GM23338 (cell line): Measurements from ENCODE around the gene IL6ST. TPM values are rescaled to one million over a fixed set of nuclear protein-coding genes. Genes with fewer than 3 reads are reported as not detected.
"Not testable (repeated sequence)": the region's sequence is repeated elsewhere in the genome, so short reads cannot be mapped to it uniquely, and the experiment has no call there.

ENCODE experiments used
- ATAC-seq: fragments of 200-7000 bp; cut with Tn5 transposase; 3 replicates; pipeline ENCODE4 v1.9.1; 2020
- DNase-seq: peaks from one replicate; pipeline ENCODE4 v3.0.0-alpha.2; 2015; ENCODE audit warnings: low spot score
- H2AFZ ChIP-seq: fragments of 200-600 bp; sonication (generic); 2 replicates; pipeline ENCODE4 v1.8.0; 2016; ENCODE audit warnings: antibody characterized with exemption, mild to moderate bottlenecking, moderate library complexity
- H3F3A ChIP-seq: fragments of 200-600 bp; sonication (generic); replicated peaks from 2 replicates; pipeline ENCODE4 v1.8.0; 2017; ENCODE audit warnings: antibody characterized with exemption, mixed run types, low read depth
- H3K27ac ChIP-seq: fragments of 200-600 bp; sonication (generic); 2 replicates; pipeline ENCODE4 v1.6.1; 2016; ENCODE audit warnings: low read depth
- H3K27me3 ChIP-seq: fragments of 200-600 bp; sonication (generic); 2 replicates; pipeline ENCODE4 v1.8.0; 2016; ENCODE audit warnings: mild to moderate bottlenecking, mixed run types, moderate library complexity; ENCODE audit not compliant: insufficient read depth
- H3K36me3 ChIP-seq: fragments of 200-600 bp; sonication (generic); 2 replicates; pipeline ENCODE4 v1.8.0; 2016; ENCODE audit warnings: mild to moderate bottlenecking; ENCODE audit not compliant: insufficient read depth
- H3K4me1 ChIP-seq: fragments of 200-600 bp; sonication (generic); 2 replicates; pipeline ENCODE4 v1.8.0; 2016; ENCODE audit warnings: mild to moderate bottlenecking, moderate library complexity; ENCODE audit not compliant: insufficient read depth
- H3K4me2 ChIP-seq: fragments of 200-600 bp; sonication (generic); 2 replicates; pipeline ENCODE4 v1.7.1; 2017; ENCODE audit warnings: mixed run types
- H3K4me3 ChIP-seq: fragments of 200-600 bp; sonication (generic); 2 replicates; pipeline ENCODE4 v1.6.1; 2016; ENCODE audit warnings: mixed run types
- H3K79me2 ChIP-seq: fragments of 200-600 bp; sonication (generic); replicated peaks from 2 replicates; pipeline ENCODE4 v1.8.0; 2017; ENCODE audit warnings: mild to moderate bottlenecking; ENCODE audit not compliant: insufficient read depth
- H3K9me2 ChIP-seq: fragments of 200-600 bp; sonication (generic); 2 replicates; pipeline ENCODE4 v1.8.0; 2017; ENCODE audit not compliant: insufficient read depth
- H4K20me1 ChIP-seq: fragments of 200-600 bp; sonication (generic); replicated peaks from 2 replicates; pipeline ENCODE4 v1.8.0; 2017; ENCODE audit warnings: mild to moderate bottlenecking; ENCODE audit not compliant: insufficient read depth
- H3K27ac Mint-ChIP-seq: 2 replicates; pipeline ENCODE4 v1.8.0; 2020; ENCODE audit warnings: inconsistent platforms, mild to moderate bottlenecking, moderate library complexity, mixed read lengths
- H3K27me3 Mint-ChIP-seq: 3 replicates; pipeline ENCODE4 v1.8.0; 2022; ENCODE audit warnings: low read depth, mild to moderate bottlenecking, moderate library complexity, mixed read lengths, inconsistent platforms; ENCODE audit not compliant: insufficient read depth, poor library complexity
- H3K36me3 Mint-ChIP-seq: 3 replicates; pipeline ENCODE4 v1.8.0; 2021; ENCODE audit warnings: low read depth, mild to moderate bottlenecking, inconsistent platforms, moderate library complexity, mixed read lengths
- H3K4me1 Mint-ChIP-seq: 3 replicates; pipeline ENCODE4 v1.8.0; 2020; ENCODE audit warnings: mild to moderate bottlenecking, inconsistent platforms, mixed read lengths
- H3K4me3 Mint-ChIP-seq: 3 replicates; pipeline ENCODE4 v1.8.0; 2021; ENCODE audit warnings: moderate library complexity, mild to moderate bottlenecking, inconsistent platforms, mixed read lengths
- H3K9me3 Mint-ChIP-seq: 3 replicates; pipeline ENCODE4 v1.8.0; 2020; ENCODE audit warnings: moderate library complexity, mild to moderate bottlenecking, inconsistent platforms, mixed read lengths
- CREB1 ChIP-seq: fragments of 250-450 bp; sonication (Bioruptor Pico); IDR thresholded peaks from 2 replicates; pipeline ENCODE4 v1.5.0; 2020; ENCODE audit warnings: low read depth, mild to moderate bottlenecking, moderate library complexity
- ETS1 ChIP-seq: IDR thresholded peaks from 2 replicates; pipeline ENCODE4 v1.6.1; 2016; ENCODE audit warnings: antibody characterized with exemption
- EZH2phosphoT487 ChIP-seq: fragments of 200-600 bp; sonication (generic); IDR thresholded peaks from one replicate; pipeline ENCODE4 v1.8.1; 2018; ENCODE audit warnings: antibody characterized with exemption; ENCODE audit not compliant: unreplicated experiment
- JUNB ChIP-seq: IDR thresholded peaks from one replicate; pipeline ENCODE4 v1.6.1; 2016; ENCODE audit warnings: antibody characterized with exemption; ENCODE audit not compliant: unreplicated experiment
- NANOG ChIP-seq: IDR thresholded peaks from 2 replicates; pipeline ENCODE4 v1.6.1; 2016; ENCODE audit warnings: antibody characterized with exemption, borderline replicate concordance
- POLR2AphosphoS5 ChIP-seq: IDR thresholded peaks from 2 replicates; pipeline ENCODE4 v1.6.1; 2016; ENCODE audit warnings: antibody characterized with exemption, low read depth
- STAT1 ChIP-seq: IDR thresholded peaks from one replicate; pipeline ENCODE4 v1.6.1; 2016; ENCODE audit warnings: antibody characterized with exemption; ENCODE audit not compliant: unreplicated experiment
- ZNF331 ChIP-seq: fragments of 250-450 bp; sonication (Bioruptor Pico); IDR thresholded peaks from 2 replicates; pipeline ENCODE4 v1.5.0; 2020; ENCODE audit warnings: low read depth, mild to moderate bottlenecking, moderate library complexity
- polyA plus RNA-seq: library from polyadenylated mRNA; unstranded; fragments of >200 nt; fragmentation: Nextera tagmentation; extraction: Ambion mirVana; gene quantifications from 2 replicates; pipeline ENCODE4 v1.2.1, GENCODE V29; 2016
- total RNA-seq: library from RNA; depleted of rRNA; stranded (reverse); fragments of >200 nt; shearing (Covaris generic); gene quantifications from 2 replicates; pipeline ENCODE4 v1.2.3, GENCODE V29; 2014
- TF ChIP-seq, protein P1 (sequence below): fragments of 250-450 bp; sonication (Bioruptor Pico); IDR thresholded peaks from 2 replicates; pipeline ENCODE4 v1.5.0; 2020; ENCODE audit warnings: mild to moderate bottlenecking, moderate library complexity
- TF ChIP-seq, protein P2 (sequence below): IDR thresholded peaks from one replicate; pipeline ENCODE4 v1.6.1; 2018; ENCODE audit warnings: antibody characterized with exemption; ENCODE audit not compliant: unreplicated experiment

Gene IL6ST
- total and polyA plus RNA-seq, 2 experiments from 2014 or later, result 6.7 to 9.8 TPM

- ATAC-seq, H3K4me3 Mint-ChIP-seq, H3K4me2 ChIP-seq, H3K36me3 Mint-ChIP-seq, H3K27ac Mint-ChIP-seq, H3K4me3 ChIP-seq, H3K27me3 ChIP-seq, H3K36me3 ChIP-seq, H4K20me1 ChIP-seq, H3K9me2 ChIP-seq, DNase-seq, H3K79me2 ChIP-seq, H3F3A ChIP-seq, H3K27me3 Mint-ChIP-seq, H3K9me3 Mint-ChIP-seq, H2AFZ ChIP-seq, H3K27ac ChIP-seq: not testable (repeated sequence)
- peaks cover 13% of the 10 kb centered on the region; the same call in 2 of the 3 replicates for H3K4me1 Mint-ChIP-seq
- peaks cover 10% of the 10 kb centered on the region; the same call in 1 of the 2 replicates for H3K4me1 ChIP-seq
Measured at GRCh38 chr5:56000221-56000620, 5.5 kb upstream of the IL6ST start.

DNA sequence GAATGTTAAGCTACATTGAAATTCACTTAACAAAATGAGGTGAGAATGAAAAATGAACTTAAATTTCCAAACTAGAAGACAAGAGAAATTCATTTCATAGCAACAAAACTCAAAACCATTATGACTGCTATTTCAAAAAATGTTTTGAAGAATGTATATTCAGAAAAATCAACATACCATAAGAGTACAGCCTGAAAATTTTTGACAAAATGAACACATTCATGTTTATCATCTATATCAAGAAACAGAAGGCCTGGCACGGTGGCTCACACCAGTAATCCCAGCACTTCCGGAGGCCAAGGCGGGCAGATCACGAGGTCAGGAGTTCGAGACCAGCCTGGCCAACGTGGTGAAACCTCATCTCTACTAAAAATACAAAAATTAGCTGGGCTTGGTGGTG lies 4.2 kb upstream of the IL6ST start:
- no peak overlapping the region for H3K27ac Mint-ChIP-seq
- Histone ChIP-seq H3F3A (no peaks in the 10 kb centered on the region), H2AFZ (no peak overlapping the region), H3K36me3 (no peaks in the 10 kb centered on the region; the same call in 1 of the 2 replicates), H3K4me2 (no peak overlapping the region), H3K4me3 (no peak overlapping the region), H3K27me3 (no peaks in the 10 kb centered on the region), H3K27ac (no peak overlapping the region), H3K4me1 (peaks cover 10% of the 10 kb centered on the region; the same call in 1 of the 2 replicates), H3K79me2 (no peaks in the 10 kb centered on the region), H4K20me1 (no peaks in the 10 kb centered on the region), H3K9me2 (peaks cover 3% of the 10 kb centered on the region; the same call in 1 of the 2 replicates)
- TF ChIP-seq NANOG, result no peak
- no peak for TF ChIP-seq JUNB
- no peak for TF ChIP-seq ETS1
- TF ChIP-seq POLR2AphosphoS5, result no peak
- no peak for TF ChIP-seq STAT1
- no peak for TF ChIP-seq ZNF331
- no peak for TF ChIP-seq CREB1 (CRISPR knock-in tag)
- TF ChIP-seq EZH2phosphoT487, result no peak
- TF ChIP-seq, protein P1, sequence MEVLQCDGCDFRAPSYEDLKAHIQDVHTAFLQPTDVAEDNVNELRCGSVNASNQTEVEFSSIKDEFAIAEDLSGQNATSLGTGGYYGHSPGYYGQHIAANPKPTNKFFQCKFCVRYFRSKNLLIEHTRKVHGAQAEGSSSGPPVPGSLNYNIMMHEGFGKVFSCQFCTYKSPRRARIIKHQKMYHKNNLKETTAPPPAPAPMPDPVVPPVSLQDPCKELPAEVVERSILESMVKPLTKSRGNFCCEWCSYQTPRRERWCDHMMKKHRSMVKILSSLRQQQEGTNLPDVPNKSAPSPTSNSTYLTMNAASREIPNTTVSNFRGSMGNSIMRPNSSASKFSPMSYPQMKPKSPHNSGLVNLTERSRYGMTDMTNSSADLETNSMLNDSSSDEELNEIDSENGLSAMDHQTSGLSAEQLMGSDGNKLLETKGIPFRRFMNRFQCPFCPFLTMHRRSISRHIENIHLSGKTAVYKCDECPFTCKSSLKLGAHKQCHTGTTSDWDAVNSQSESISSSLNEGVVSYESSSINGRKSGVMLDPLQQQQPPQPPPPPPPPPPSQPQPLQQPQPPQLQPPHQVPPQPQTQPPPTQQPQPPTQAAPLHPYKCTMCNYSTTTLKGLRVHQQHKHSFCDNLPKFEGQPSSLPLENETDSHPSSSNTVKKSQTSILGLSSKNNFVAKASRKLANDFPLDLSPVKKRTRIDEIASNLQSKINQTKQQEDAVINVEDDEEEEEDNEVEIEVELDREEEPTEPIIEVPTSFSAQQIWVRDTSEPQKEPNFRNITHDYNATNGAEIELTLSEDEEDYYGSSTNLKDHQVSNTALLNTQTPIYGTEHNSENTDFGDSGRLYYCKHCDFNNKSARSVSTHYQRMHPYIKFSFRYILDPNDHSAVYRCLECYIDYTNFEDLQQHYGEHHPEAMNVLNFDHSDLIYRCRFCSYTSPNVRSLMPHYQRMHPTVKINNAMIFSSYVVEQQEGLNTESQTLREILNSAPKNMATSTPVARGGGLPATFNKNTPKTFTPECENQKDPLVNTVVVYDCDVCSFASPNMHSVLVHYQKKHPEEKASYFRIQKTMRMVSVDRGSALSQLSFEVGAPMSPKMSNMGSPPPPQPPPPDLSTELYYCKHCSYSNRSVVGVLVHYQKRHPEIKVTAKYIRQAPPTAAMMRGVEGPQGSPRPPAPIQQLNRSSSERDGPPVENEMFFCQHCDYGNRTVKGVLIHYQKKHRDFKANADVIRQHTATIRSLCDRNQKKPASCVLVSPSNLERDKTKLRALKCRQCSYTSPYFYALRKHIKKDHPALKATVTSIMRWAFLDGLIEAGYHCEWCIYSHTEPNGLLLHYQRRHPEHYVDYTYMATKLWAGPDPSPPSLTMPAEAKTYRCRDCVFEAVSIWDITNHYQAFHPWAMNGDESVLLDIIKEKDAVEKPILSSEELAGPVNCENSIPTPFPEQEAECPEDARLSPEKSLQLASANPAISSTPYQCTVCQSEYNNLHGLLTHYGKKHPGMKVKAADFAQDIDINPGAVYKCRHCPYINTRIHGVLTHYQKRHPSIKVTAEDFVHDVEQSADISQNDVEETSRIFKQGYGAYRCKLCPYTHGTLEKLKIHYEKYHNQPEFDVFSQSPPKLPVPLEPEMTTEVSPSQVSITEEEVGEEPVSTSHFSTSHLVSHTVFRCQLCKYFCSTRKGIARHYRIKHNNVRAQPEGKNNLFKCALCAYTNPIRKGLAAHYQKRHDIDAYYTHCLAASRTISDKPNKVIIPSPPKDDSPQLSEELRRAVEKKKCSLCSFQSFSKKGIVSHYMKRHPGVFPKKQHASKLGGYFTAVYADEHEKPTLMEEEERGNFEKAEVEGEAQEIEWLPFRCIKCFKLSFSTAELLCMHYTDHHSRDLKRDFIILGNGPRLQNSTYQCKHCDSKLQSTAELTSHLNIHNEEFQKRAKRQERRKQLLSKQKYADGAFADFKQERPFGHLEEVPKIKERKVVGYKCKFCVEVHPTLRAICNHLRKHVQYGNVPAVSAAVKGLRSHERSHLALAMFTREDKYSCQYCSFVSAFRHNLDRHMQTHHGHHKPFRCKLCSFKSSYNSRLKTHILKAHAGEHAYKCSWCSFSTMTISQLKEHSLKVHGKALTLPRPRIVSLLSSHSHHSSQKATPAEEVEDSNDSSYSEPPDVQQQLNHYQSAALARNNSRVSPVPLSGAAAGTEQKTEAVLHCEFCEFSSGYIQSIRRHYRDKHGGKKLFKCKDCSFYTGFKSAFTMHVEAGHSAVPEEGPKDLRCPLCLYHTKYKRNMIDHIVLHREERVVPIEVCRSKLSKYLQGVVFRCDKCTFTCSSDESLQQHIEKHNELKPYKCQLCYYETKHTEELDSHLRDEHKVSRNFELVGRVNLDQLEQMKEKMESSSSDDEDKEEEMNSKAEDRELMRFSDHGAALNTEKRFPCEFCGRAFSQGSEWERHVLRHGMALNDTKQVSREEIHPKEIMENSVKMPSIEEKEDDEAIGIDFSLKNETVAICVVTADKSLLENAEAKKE (CRISPR knock-in tag), result no peak
- TF ChIP-seq, protein P2, sequence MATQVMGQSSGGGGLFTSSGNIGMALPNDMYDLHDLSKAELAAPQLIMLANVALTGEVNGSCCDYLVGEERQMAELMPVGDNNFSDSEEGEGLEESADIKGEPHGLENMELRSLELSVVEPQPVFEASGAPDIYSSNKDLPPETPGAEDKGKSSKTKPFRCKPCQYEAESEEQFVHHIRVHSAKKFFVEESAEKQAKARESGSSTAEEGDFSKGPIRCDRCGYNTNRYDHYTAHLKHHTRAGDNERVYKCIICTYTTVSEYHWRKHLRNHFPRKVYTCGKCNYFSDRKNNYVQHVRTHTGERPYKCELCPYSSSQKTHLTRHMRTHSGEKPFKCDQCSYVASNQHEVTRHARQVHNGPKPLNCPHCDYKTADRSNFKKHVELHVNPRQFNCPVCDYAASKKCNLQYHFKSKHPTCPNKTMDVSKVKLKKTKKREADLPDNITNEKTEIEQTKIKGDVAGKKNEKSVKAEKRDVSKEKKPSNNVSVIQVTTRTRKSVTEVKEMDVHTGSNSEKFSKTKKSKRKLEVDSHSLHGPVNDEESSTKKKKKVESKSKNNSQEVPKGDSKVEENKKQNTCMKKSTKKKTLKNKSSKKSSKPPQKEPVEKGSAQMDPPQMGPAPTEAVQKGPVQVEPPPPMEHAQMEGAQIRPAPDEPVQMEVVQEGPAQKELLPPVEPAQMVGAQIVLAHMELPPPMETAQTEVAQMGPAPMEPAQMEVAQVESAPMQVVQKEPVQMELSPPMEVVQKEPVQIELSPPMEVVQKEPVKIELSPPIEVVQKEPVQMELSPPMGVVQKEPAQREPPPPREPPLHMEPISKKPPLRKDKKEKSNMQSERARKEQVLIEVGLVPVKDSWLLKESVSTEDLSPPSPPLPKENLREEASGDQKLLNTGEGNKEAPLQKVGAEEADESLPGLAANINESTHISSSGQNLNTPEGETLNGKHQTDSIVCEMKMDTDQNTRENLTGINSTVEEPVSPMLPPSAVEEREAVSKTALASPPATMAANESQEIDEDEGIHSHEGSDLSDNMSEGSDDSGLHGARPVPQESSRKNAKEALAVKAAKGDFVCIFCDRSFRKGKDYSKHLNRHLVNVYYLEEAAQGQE, result no peak
- no peak overlapping the region for H3K4me3 Mint-ChIP-seq
- H3K27me3 Mint-ChIP-seq, result peaks cover 6% of the 10 kb centered on the region
- H3K9me3 Mint-ChIP-seq, result no peaks in the 10 kb centered on the region
- no peak for DNase-seq
- ATAC-seq, result no peak
- H3K4me1 Mint-ChIP-seq, result peaks cover 13% of the 10 kb centered on the region; the same call in 2 of the 3 replicates
- H3K36me3 Mint-ChIP-seq, result peaks cover 2% of the 10 kb centered on the region; the same call in 1 of the 3 replicates
